ENCODE measurements around the gene CCNF. TPM values are rescaled to one million over a fixed set of nuclear protein-coding genes. Genes with fewer than 3 reads are reported as not detected.

The CCNF gene
- polyA plus RNA-seq, 3 donors = 0.34 to 0.97 (median 0.68) TPM

- Histone ChIP-seq H3K79me2 (ENCODE audit: insufficient read depth, low read length) (no peaks in the 10 kb centered on the region), H4K20me1 (ENCODE audit: insufficient read depth, low read length) (no peaks in the 10 kb centered on the region), H2AFZ (ENCODE audit: insufficient read depth, low read depth, low read length, poor library complexity, severe bottlenecking) (no peak overlapping the region), H3K27me3 (ENCODE audit: control insufficient read depth in 2 of 2, insufficient read depth in 2 of 2, low read length in 2 of 2) (peaks cover 2 to 6% of the 10 kb centered on the region in 2 donors), H3K9me3 (replicated peaks in 1 of 2; ENCODE audit: control insufficient read depth in 1 of 2, insufficient read depth in 1 of 2, low read length in 2 of 2) (no peaks in the 10 kb centered on the region), H3K4me2 (replicated peaks; ENCODE audit: extremely low read depth, low read length, poor library complexity, severe bottlenecking) (no peak overlapping the region), H3K36me3 (replicated peaks in 1 of 2; ENCODE audit: control insufficient read depth in 1 of 2, insufficient read depth in 2 of 2, low read length in 2 of 2) (no peaks in the 10 kb centered on the region), H3K4me3 (replicated peaks in 1 of 3; ENCODE audit: low read depth in 2 of 3, low read length in 3 of 3) (no peak overlapping the region), H3K9ac (ENCODE audit: insufficient read depth, low read length, poor library complexity, severe bottlenecking) (no peak overlapping the region), H3K27ac (ENCODE audit: low read depth in 1 of 2, low read length in 2 of 2) (no peak overlapping the region), H3K4me1 (ENCODE audit: control insufficient read depth in 1 of 2, insufficient read depth in 2 of 2, low read length in 2 of 2) (no peaks in the 10 kb centered on the region)
- WGBS (ENCODE audit: insufficient coverage) = 93% methylated on average over 3 of the region's 5 CpGs
- Mint-ChIP-seq H3K4me1 (no peaks in the 10 kb centered on the region), H3K4me3 (no peak overlapping the region), H3K27me3 (ENCODE audit: low read depth in 3 of 3) (peaks cover 2 to 9% (median 7%) of the 10 kb centered on the region in 3 donors), H3K9me3 (no peaks in the 10 kb centered on the region), H3K27ac (no peak overlapping the region), H3K36me3 (no peaks in the 10 kb centered on the region)
- DNase-seq = no peak
- TF ChIP-seq CTCF (IDR thresholded peaks at IDR 0.05) = no peak
- intact Hi-C loops (cut with micrococcal nuclease) = no loop called here
Measured at GRCh38 chr16:2398520-2398919, 30.7 kb upstream of the CCNF start.

GRCh38 chr16:2404099-2404498 is 25.1 kb upstream of the CCNF start:
- Histone ChIP-seq H3K4me2 (replicated peaks; ENCODE audit: extremely low read depth, low read length, poor library complexity, severe bottlenecking) (no peak overlapping the region), H3K36me3 (replicated peaks in 1 of 2; ENCODE audit: control insufficient read depth in 1 of 2, insufficient read depth in 2 of 2, low read length in 2 of 2) (no peaks in the 10 kb centered on the region), H3K4me1 (ENCODE audit: control insufficient read depth in 1 of 2, insufficient read depth in 2 of 2, low read length in 2 of 2) (no peaks in the 10 kb centered on the region), H3K9ac (ENCODE audit: insufficient read depth, low read length, poor library complexity, severe bottlenecking) (no peak overlapping the region), H2AFZ (ENCODE audit: insufficient read depth, low read depth, low read length, poor library complexity, severe bottlenecking) (no peak overlapping the region), H3K27ac (ENCODE audit: low read depth in 1 of 2, low read length in 2 of 2) (no peak overlapping the region), H3K4me3 (replicated peaks in 1 of 3; ENCODE audit: low read depth in 2 of 3, low read length in 3 of 3) (no peak overlapping the region), H3K9me3 (replicated peaks in 1 of 2; ENCODE audit: control insufficient read depth in 1 of 2, insufficient read depth in 1 of 2, low read length in 2 of 2) (no peaks in the 10 kb centered on the region), H3K27me3 (ENCODE audit: control insufficient read depth in 2 of 2, insufficient read depth in 2 of 2, low read length in 2 of 2) (no peaks in the 10 kb centered on the region), H4K20me1 (ENCODE audit: insufficient read depth, low read length) (no peaks in the 10 kb centered on the region), H3K79me2 (ENCODE audit: insufficient read depth, low read length) (no peaks in the 10 kb centered on the region)
- no peak overlapping the region for H3K27ac Mint-ChIP-seq
- no peak for DNase-seq
- 94% methylated on average over 2 of the region's 4 CpGs for WGBS (ENCODE audit: insufficient coverage)
- H3K4me3 Mint-ChIP-seq = no peak overlapping the region
- H3K4me1 Mint-ChIP-seq = no peaks in the 10 kb centered on the region
- H3K27me3 Mint-ChIP-seq (ENCODE audit: low read depth in 3 of 3) = peaks cover 2 to 8% (median 4%) of the 10 kb centered on the region in 3 donors
- H3K36me3 Mint-ChIP-seq = no peaks in the 10 kb centered on the region
- intact Hi-C loops (cut with micrococcal nuclease) = no loop called here
- no peak for TF ChIP-seq CTCF (IDR thresholded peaks at IDR 0.05)
- peaks cover 0 to 1% (median 0%) of the 10 kb centered on the region in 7 donors for H3K9me3 Mint-ChIP-seq

Measured in CD14-positive monocyte (primary cell).